Lung (tissue), 12 donors: ENCODE measurements around the gene CSF2RB. TPM values are rescaled to one million over a fixed set of nuclear protein-coding genes. Genes with fewer than 3 reads are reported as not detected.
A peak's percentile ranks its signal among the peaks of the same experiment; 100 is the strongest.

ENCODE experiments used
- ATAC-seq: fragments of 200-7000 bp; cut with Tn5 transposase; one replicate; pipeline ENCODE4 v1.9.1; 2020; ENCODE audit warnings: moderate number of reproducible peaks; ENCODE audit not compliant: insufficient read depth, low FRiP score
- DNase-seq, 3 donors: peaks; one replicate each; pipeline ENCODE4 v3.0.0-alpha.2; 2013 to 2017
- H3K27ac ChIP-seq, 2 donors: one replicate each; pipeline ENCODE4 v1.5.1; 2013; ENCODE audit warnings: mild to moderate bottlenecking in 2 of 2, moderate library complexity in 2 of 2, control low read depth in 1 of 2, inconsistent platforms in 1 of 2, low read depth in 1 of 2, low read length in 1 of 2
- H3K27me3 ChIP-seq, 3 donors: one replicate each; pipeline ENCODE4 v1.5.1; 2013; ENCODE audit warnings: low read length in 2 of 3; ENCODE audit not compliant: control insufficient read depth in 3 of 3, insufficient read depth in 3 of 3
- H3K36me3 ChIP-seq, 4 donors: one replicate each; pipeline ENCODE4 v1.5.1; 2013; ENCODE audit warnings: low read length in 4 of 4, mild to moderate bottlenecking in 1 of 4, moderate library complexity in 1 of 4; ENCODE audit not compliant: control insufficient read depth in 4 of 4, insufficient read depth in 4 of 4
- H3K4me1 ChIP-seq, 5 donors: one replicate each; pipeline ENCODE4 v1.5.1; 2013; ENCODE audit warnings: low read length in 5 of 5, mild to moderate bottlenecking in 2 of 5, moderate library complexity in 1 of 5; ENCODE audit not compliant: control insufficient read depth in 5 of 5, insufficient read depth in 5 of 5
- H3K4me3 ChIP-seq: one replicate; pipeline ENCODE4 v1.5.1; 2013; ENCODE audit warnings: mild to moderate bottlenecking, control low read depth, moderate library complexity
- H3K9ac ChIP-seq, 2 donors: one replicate each; pipeline ENCODE4 v1.5.1; 2013; ENCODE audit warnings: low read length in 2 of 2, control low read depth in 1 of 2; ENCODE audit not compliant: insufficient read depth in 1 of 2
- H3K9me3 ChIP-seq, 4 donors: one replicate each; pipeline ENCODE4 v1.5.1; 2013; ENCODE audit warnings: low read length in 3 of 4, mild to moderate bottlenecking in 1 of 4, moderate library complexity in 1 of 4; ENCODE audit not compliant: control insufficient read depth in 4 of 4, insufficient read depth in 3 of 4
- WGBS, 2 donors: extraction: QIAGEN DNeasy Blood & Tissue Kit; methylation state at CpG; one replicate each; pipeline ENCODE4 v1.1.7; 2013; 5-methylcytosine and 5-hydroxymethylcytosine counted together
- polyA plus RNA-seq, 2 donors: library from polyadenylated mRNA; stranded (reverse); fragments of 200-250 nt; gene quantifications; one replicate each; pipeline ENCODE4 v1.2.1, GENCODE V29; 2013
- total RNA-seq, 2 donors: library from RNA; depleted of rRNA in 1 of 2; stranded (reverse); fragments of >200 nt in 1 of 2; gene quantifications; one replicate each; pipeline ENCODE4 v1.2.1, GENCODE V29; 2014 to 2021
- TF ChIP-seq, protein P1 (sequence below): IDR thresholded peaks from 2 replicates; pipeline ENCODE4 v1.5.1; 2012; ENCODE audit warnings: mild to moderate bottlenecking; ENCODE audit errors: control extremely low read depth, extremely low read depth
- donor health status: control.
- donor health status: control.
- donor health status: Bipolar disorder and iron deficiency.
- donor health status: healthy.
- donor health status: DM: yes; HTN: yes; CAD: no.

The CSF2RB gene
- total and polyA plus RNA-seq, 4 donors = 6.6 to 72.8 (median 20.6) TPM

GRCh38 chr22:36912694-36913426, 568 bp upstream of the CSF2RB start:
- Histone ChIP-seq H3K36me3 (no peaks in the 10 kb centered on the region), H3K4me1 (peaks cover 0 to 10% (median 0%) of the 10 kb centered on the region in 5 donors), H3K27me3 (no peaks in the 10 kb centered on the region), H3K9ac (no peak overlapping the region), H3K4me3 (no peak overlapping the region), H3K9me3 (no peaks in the 10 kb centered on the region), H3K27ac (peak overlapping the region in 1 of 2 donors; percentile 62)
- DNase-seq = no peak
- WGBS, 2 donors = 66 to 69% methylated on average over 8 of the region's 8 CpGs
- ATAC-seq = peak; percentile 15
- TF ChIP-seq, protein P1, sequence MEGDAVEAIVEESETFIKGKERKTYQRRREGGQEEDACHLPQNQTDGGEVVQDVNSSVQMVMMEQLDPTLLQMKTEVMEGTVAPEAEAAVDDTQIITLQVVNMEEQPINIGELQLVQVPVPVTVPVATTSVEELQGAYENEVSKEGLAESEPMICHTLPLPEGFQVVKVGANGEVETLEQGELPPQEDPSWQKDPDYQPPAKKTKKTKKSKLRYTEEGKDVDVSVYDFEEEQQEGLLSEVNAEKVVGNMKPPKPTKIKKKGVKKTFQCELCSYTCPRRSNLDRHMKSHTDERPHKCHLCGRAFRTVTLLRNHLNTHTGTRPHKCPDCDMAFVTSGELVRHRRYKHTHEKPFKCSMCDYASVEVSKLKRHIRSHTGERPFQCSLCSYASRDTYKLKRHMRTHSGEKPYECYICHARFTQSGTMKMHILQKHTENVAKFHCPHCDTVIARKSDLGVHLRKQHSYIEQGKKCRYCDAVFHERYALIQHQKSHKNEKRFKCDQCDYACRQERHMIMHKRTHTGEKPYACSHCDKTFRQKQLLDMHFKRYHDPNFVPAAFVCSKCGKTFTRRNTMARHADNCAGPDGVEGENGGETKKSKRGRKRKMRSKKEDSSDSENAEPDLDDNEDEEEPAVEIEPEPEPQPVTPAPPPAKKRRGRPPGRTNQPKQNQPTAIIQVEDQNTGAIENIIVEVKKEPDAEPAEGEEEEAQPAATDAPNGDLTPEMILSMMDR = no peak

- Histone ChIP-seq H3K4me3 (no peak overlapping the region), H3K9ac (no peak overlapping the region), H3K27ac (no peak overlapping the region), H3K36me3 (no peaks in the 10 kb centered on the region), H3K9me3 (no peaks in the 10 kb centered on the region), H3K27me3 (no peaks in the 10 kb centered on the region), H3K4me1 (peaks cover 0 to 10% (median 0%) of the 10 kb centered on the region in 5 donors)
- 88 to 91% methylated on average over 1 of the region's 1 CpG for WGBS, 2 donors
- DNase-seq = no peak
- TF ChIP-seq, protein P1 = no peak
- ATAC-seq = no peak
Measured at GRCh38 chr22:36914390-36914752, 943 bp downstream of the CSF2RB start.

DNA sequence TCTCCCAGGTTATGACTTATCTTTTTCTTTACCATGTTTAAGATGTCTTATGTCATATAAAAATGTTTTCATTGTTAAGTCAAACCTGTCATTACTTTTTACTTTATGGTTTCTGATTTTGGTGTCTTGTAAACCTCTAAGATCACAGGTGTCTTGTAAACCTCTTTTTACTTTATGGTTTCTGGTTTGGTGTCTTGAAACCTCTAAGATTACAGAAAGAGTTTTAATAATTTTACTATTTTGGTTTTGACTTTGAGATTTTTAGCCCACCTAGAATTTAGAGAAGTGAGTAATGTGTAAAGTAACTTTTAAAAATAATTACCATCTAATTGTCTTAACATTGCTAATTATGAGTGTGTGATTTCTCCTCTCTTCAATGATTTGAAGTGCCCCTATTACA, 2.6 kb downstream of the CSF2RB start:
- Histone ChIP-seq H3K4me1 (peaks cover 0 to 10% (median 0%) of the 10 kb centered on the region in 5 donors), H3K27ac (no peak overlapping the region), H3K36me3 (no peaks in the 10 kb centered on the region), H3K27me3 (peaks cover 0 to 5% (median 0%) of the 10 kb centered on the region in 3 donors), H3K9ac (no peak overlapping the region), H3K9me3 (no peaks in the 10 kb centered on the region), H3K4me3 (no peak overlapping the region)
- no peak for ATAC-seq
- no peak for DNase-seq
- TF ChIP-seq, protein P1 = no peak
